HG02588 (cell line): Measurements from ENCODE around the gene TNFRSF11A.

Source experiments
- ATAC-seq: cut with Tn5 transposase; IDR thresholded peaks from one replicate; pipeline ENCODE4 v1.9.1; 2021; ENCODE audit warnings: mild to moderate bottlenecking, moderate library complexity; ENCODE audit not compliant: unreplicated experiment

The TNFRSF11A gene

GRCh38 chr18:62407660-62408059 is 82.5 kb downstream of the TNFRSF11A start:
- ATAC-seq, result no peak

- ATAC-seq, result no peak
These were observed 84.7 kb downstream of the TNFRSF11A start for GRCh38 chr18:62409821-62410220.

GRCh38 chr18:62412231-62412979 is 87.3 kb downstream of the TNFRSF11A start:
- no peak for ATAC-seq

- ATAC-seq, result no peak
These were observed 88.1 kb downstream of the TNFRSF11A start for GRCh38 chr18:62413206-62413605.

- ATAC-seq, result no peak
These were observed 93.1 kb downstream of the TNFRSF11A start for GRCh38 chr18:62418258-62418657.

- peak; percentile 12 for ATAC-seq
These were observed 95.0 kb downstream of the TNFRSF11A start for GRCh38 chr18:62420151-62420512.

GRCh38 chr18:62420513-62421209 is 95.6 kb downstream of the TNFRSF11A start:
- ATAC-seq, result peak; percentile 94

- ATAC-seq, result no peak
These were observed 100.5 kb downstream of the TNFRSF11A start for GRCh38 chr18:62425465-62426190.

GRCh38 chr18:62426191-62426488 is 101.0 kb downstream of the TNFRSF11A start:
- ATAC-seq, result no peak

GRCh38 chr18:62432176-62432575 is 107.1 kb downstream of the TNFRSF11A start:
- ATAC-seq, result no peak

- no peak for ATAC-seq
These were observed 109.7 kb downstream of the TNFRSF11A start for GRCh38 chr18:62434798-62435197.

- no peak for ATAC-seq
These were observed 110.4 kb downstream of the TNFRSF11A start for GRCh38 chr18:62435435-62436031.

GRCh38 chr18:62436636-62437234 is 111.6 kb downstream of the TNFRSF11A start:
- ATAC-seq, result no peak

- ATAC-seq, result peak; percentile 58
These were observed 112.3 kb downstream of the TNFRSF11A start for GRCh38 chr18:62437235-62438017.

GRCh38 chr18:62438018-62438329 is 112.9 kb downstream of the TNFRSF11A start:
- no peak for ATAC-seq

GRCh38 chr18:62438402-62438801 is 113.3 kb downstream of the TNFRSF11A start:
- no peak for ATAC-seq

GRCh38 chr18:62438866-62439265 is 113.8 kb downstream of the TNFRSF11A start:
- ATAC-seq, result no peak
